ENCODE data around the gene KCNJ2. TPM values are rescaled to one million over a fixed set of nuclear protein-coding genes. Genes with fewer than 3 reads are reported as not detected.

The KCNJ2 gene
- total RNA-seq, 4 donors from 2014 or later: 0.51 to 11.6 (median 5.0) TPM

GRCh38 chr17:70123193-70123592 lies 46.1 kb upstream of the KCNJ2 start:
- no peaks in the 10 kb centered on the region for H3K9me3 ChIP-seq
- intact Hi-C loops (cut with DNase I; ENCODE audit: low total_unique reads): no loop called here
- no peaks in the 10 kb centered on the region for H3K4me1 ChIP-seq

GRCh38 chr17:70124723-70125122 lies 44.6 kb upstream of the KCNJ2 start:
- H3K27me3 ChIP-seq: no peaks in the 10 kb centered on the region
- no peak overlapping the region for H3K27ac ChIP-seq
- H3K9me3 ChIP-seq: no peaks in the 10 kb centered on the region
- intact Hi-C loops (cut with DNase I; ENCODE audit: low total_unique reads): no loop called here
- H3K4me1 ChIP-seq: no peaks in the 10 kb centered on the region
- H3K36me3 ChIP-seq: no peaks in the 10 kb centered on the region
- H3K4me3 ChIP-seq: no peak overlapping the region
- DNase-seq: no peak
- TF ChIP-seq POLR2A (IDR thresholded peaks at IDR 0.05) (no peak), CTCF (IDR thresholded peaks at IDR 0.05) (no peak)

More at GRCh38 chr17:70123193-70123592, 46.1 kb upstream of the KCNJ2 start:
- no peak overlapping the region for H3K27ac ChIP-seq
- H3K36me3 ChIP-seq: no peaks in the 10 kb centered on the region
- H3K27me3 ChIP-seq: no peaks in the 10 kb centered on the region
- no peak for TF ChIP-seq CTCF (IDR thresholded peaks at IDR 0.05)
- TF ChIP-seq POLR2A (IDR thresholded peaks at IDR 0.05): no peak
- no peak for DNase-seq
- H3K4me3 ChIP-seq: no peak overlapping the region

- H3K4me1 ChIP-seq: no peaks in the 10 kb centered on the region
- no peak overlapping the region for H3K27ac ChIP-seq
- H3K36me3 ChIP-seq: no peaks in the 10 kb centered on the region
- TF ChIP-seq CTCF (IDR thresholded peaks at IDR 0.05) (no peak), POLR2A (IDR thresholded peaks at IDR 0.05) (no peak)
- H3K27me3 ChIP-seq: no peaks in the 10 kb centered on the region
- no peaks in the 10 kb centered on the region for H3K9me3 ChIP-seq
- no peak for DNase-seq
- no peak overlapping the region for H3K4me3 ChIP-seq
- intact Hi-C loops (cut with DNase I; ENCODE audit: low total_unique reads): no loop called here
These were observed 42.0 kb upstream of the KCNJ2 start for GRCh38 chr17:70127221-70127873.

- DNase-seq: no peak
- H3K27ac ChIP-seq: no peak overlapping the region
- intact Hi-C loops (cut with DNase I; ENCODE audit: low total_unique reads): no loop called here
- no peaks in the 10 kb centered on the region for H3K9me3 ChIP-seq
- no peak overlapping the region for H3K4me3 ChIP-seq
- H3K36me3 ChIP-seq: no peaks in the 10 kb centered on the region
- H3K27me3 ChIP-seq: no peaks in the 10 kb centered on the region
- TF ChIP-seq POLR2A (IDR thresholded peaks at IDR 0.05): no peak
- TF ChIP-seq CTCF (IDR thresholded peaks at IDR 0.05): no peak
- H3K4me1 ChIP-seq: no peaks in the 10 kb centered on the region
These were observed 40.5 kb upstream of the KCNJ2 start for GRCh38 chr17:70128727-70129238.

- TF ChIP-seq CTCF (IDR thresholded peaks at IDR 0.05) (no peak), POLR2A (IDR thresholded peaks at IDR 0.05) (no peak)
- intact Hi-C loops (cut with DNase I; ENCODE audit: low total_unique reads): no loop called here
These were observed 39.0 kb upstream of the KCNJ2 start for GRCh38 chr17:70130289-70130688.

More at GRCh38 chr17:70130289-70130688, 39.0 kb upstream of the KCNJ2 start:
- no peaks in the 10 kb centered on the region for H3K9me3 ChIP-seq
- H3K27ac ChIP-seq: no peak overlapping the region
- H3K4me1 ChIP-seq: no peaks in the 10 kb centered on the region
- H3K36me3 ChIP-seq: no peaks in the 10 kb centered on the region
- H3K27me3 ChIP-seq: no peaks in the 10 kb centered on the region
- DNase-seq: no peak
- H3K4me3 ChIP-seq: no peak overlapping the region
